Esophagus (tissue), 2 donors: ENCODE results near the gene HELZ2. TPM values are rescaled to one million over a fixed set of nuclear protein-coding genes. Genes with fewer than 3 reads are reported as not detected.

Source experiments
- H3K27ac ChIP-seq, 2 donors: one replicate each; pipeline ENCODE4 v1.5.1; 2013; ENCODE audit warnings: low read depth in 2 of 2, mild to moderate bottlenecking in 2 of 2, inconsistent platforms in 1 of 2, low read length in 1 of 2, moderate library complexity in 1 of 2
- H3K27me3 ChIP-seq, 2 donors: one replicate each; pipeline ENCODE4 v1.6.1; 2013; ENCODE audit warnings: low read length in 2 of 2, control low read depth in 1 of 2, mild to moderate bottlenecking in 1 of 2; ENCODE audit not compliant: insufficient read depth in 2 of 2, control insufficient read depth in 1 of 2
- H3K36me3 ChIP-seq, 2 donors: one replicate each; pipeline ENCODE4 v1.6.1; 2013; ENCODE audit warnings: low read length in 1 of 2; ENCODE audit not compliant: control insufficient read depth in 2 of 2, insufficient read depth in 2 of 2
- H3K4me1 ChIP-seq, 2 donors: one replicate each; pipeline ENCODE4 v1.6.1; 2013; ENCODE audit warnings: low read length in 1 of 2; ENCODE audit not compliant: control insufficient read depth in 2 of 2, insufficient read depth in 2 of 2
- H3K4me3 ChIP-seq, 2 donors: one replicate each; pipeline ENCODE4 v1.5.1; 2013; ENCODE audit warnings: low read length in 2 of 2, mild to moderate bottlenecking in 2 of 2, low read depth in 1 of 2, moderate library complexity in 1 of 2
- H3K9me3 ChIP-seq, 2 donors: one replicate each; pipeline ENCODE4 v1.6.1; 2013; ENCODE audit warnings: mild to moderate bottlenecking in 2 of 2, low read depth in 1 of 2, low read length in 1 of 2, moderate library complexity in 1 of 2; ENCODE audit not compliant: control insufficient read depth in 2 of 2, insufficient read depth in 1 of 2
- WGBS, 2 donors: extraction: QIAGEN DNeasy Blood & Tissue Kit; methylation state at CpG; one replicate each; pipeline ENCODE4 v1.1.7; 2013; 5-methylcytosine and 5-hydroxymethylcytosine counted together
- polyA plus RNA-seq, 2 donors: library from polyadenylated mRNA; stranded (reverse); fragments of 200-250 nt; gene quantifications; one replicate each; pipeline ENCODE4 v1.2.3, GENCODE V29; 2013
- donor health status: healthy with polysubstance abuse.
- donor health status: Bipolar disorder and iron deficiency.

Gene HELZ2, protein sequence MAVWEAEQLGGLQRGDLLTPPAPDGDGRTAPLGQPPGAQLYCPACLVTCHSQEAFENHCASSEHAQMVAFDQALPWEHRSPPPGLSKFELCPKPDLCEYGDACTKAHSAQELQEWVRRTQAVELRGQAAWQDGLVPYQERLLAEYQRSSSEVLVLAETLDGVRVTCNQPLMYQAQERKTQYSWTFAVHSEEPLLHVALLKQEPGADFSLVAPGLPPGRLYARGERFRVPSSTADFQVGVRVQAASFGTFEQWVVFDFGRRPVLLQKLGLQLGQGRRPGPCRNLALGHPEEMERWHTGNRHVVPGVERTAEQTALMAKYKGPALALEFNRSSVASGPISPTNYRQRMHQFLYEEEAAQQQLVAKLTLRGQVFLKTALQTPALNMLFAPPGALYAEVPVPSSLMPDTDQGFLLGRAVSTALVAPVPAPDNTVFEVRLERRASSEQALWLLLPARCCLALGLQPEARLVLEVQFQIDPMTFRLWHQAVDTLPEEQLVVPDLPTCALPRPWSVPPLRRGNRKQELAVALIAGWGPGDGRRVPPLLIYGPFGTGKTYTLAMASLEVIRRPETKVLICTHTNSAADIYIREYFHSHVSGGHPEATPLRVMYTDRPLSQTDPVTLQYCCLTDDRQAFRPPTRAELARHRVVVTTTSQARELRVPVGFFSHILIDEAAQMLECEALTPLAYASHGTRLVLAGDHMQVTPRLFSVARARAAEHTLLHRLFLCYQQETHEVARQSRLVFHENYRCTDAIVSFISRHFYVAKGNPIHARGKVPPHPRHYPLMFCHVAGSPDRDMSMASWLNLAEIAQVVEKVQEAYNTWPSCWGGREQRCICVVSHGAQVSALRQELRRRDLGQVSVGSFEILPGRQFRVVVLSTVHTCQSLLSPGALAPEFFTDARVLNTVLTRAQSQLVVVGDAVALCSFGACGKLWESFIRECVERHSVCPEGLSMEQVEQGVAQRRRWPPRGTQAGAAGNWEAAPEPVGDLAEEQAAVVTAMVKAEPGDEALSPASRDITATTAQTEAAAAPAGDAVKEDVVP (N-terminal part only)
- 1 to 10 TPM; 7.2 to 8.3 TPM for polyA plus RNA-seq

GRCh38 chr20:63574156-63574828 is at the start of gene HELZ2:
Gene HELZ2, minus strand, starts transcription at chr20:63574239. Its CDS starts 1,854 bp downstream, at chr20:63572385.
- no peaks in the 10 kb centered on the region for H3K27me3 ChIP-seq
- 7 to 8% methylated on average over 36 to 40 of the region's 40 CpGs for WGBS, 2 donors
- H3K27ac ChIP-seq: peak within 1 kb of the TSS; percentile 70 to 79
- H3K9me3 ChIP-seq: no peaks in the 10 kb centered on the region
- H3K4me1 ChIP-seq: peaks cover 4 to 14% of the 10 kb centered on the region in 2 donors
- peaks cover 0 to 11% of the 10 kb centered on the region in 2 donors for H3K36me3 ChIP-seq
- peak within 1 kb of the TSS; percentile 70 to 78 for H3K4me3 ChIP-seq

DNA sequence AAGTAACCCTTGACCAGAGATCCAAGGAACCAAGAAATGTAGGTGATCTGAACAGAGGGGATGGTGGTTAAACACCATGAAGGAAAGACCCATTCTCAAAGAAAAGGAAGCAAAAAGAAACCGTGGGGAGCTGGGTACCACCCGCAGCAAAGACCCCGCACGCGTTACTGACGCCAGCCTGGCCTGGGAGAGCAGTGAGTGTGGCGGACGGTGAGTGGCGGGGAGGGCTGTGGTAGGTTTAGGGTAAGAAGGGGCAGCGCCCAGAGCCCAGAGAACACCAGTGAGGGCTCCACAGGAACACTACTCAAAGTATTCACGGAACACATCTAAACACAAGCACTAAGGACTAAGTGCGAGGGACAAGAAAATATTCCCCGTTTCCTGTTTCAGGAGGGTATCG is 48.7 kb upstream of the HELZ2 start:
- 95 to 96% methylated on average over 14 of the region's 14 CpGs for WGBS, 2 donors
- Histone ChIP-seq H3K4me3 (no peak overlapping the region), H3K27ac (no peak overlapping the region), H3K9me3 (no peaks in the 10 kb centered on the region), H3K27me3 (no peaks in the 10 kb centered on the region), H3K4me1 (peaks cover 0 to 4% of the 10 kb centered on the region in 2 donors), H3K36me3 (peaks cover 3 to 20% of the 10 kb centered on the region in 2 donors)

GRCh38 chr20:63622096-63622495 is 48.1 kb upstream of the HELZ2 start:
- 94 to 95% methylated on average over 4 of the region's 4 CpGs for WGBS, 2 donors
- Histone ChIP-seq H3K9me3 (no peaks in the 10 kb centered on the region), H3K4me1 (peaks cover 0 to 4% of the 10 kb centered on the region in 2 donors), H3K27me3 (no peaks in the 10 kb centered on the region), H3K36me3 (peaks cover 3 to 26% of the 10 kb centered on the region in 2 donors), H3K27ac (no peak overlapping the region), H3K4me3 (no peak overlapping the region)

DNA sequence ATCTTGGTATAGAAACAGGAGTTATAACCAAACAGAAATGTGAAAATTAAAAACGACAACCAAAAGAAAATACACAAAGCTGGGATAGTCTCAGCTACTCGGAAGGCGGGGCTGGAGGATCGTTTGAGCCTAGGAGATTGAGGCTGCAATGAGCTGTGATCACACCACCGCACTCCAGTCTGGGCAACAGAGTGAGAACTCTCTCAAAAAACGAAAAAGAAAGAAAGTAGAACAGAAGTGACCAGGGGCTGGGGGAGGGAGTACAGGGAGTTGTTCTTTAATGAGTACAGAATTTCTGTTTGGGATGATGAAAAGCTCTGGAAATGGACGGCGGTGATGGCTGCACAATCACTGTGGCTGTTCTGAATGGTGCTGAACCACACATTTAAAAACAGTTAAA is 47.0 kb upstream of the HELZ2 start:
- Histone ChIP-seq H3K27ac (no peak overlapping the region), H3K9me3 (no peaks in the 10 kb centered on the region), H3K4me3 (no peak overlapping the region), H3K36me3 (peaks cover 3 to 32% of the 10 kb centered on the region in 2 donors), H3K4me1 (peaks cover 0 to 4% of the 10 kb centered on the region in 2 donors), H3K27me3 (no peaks in the 10 kb centered on the region)
- 68 to 74% methylated on average over 8 of the region's 8 CpGs for WGBS, 2 donors

GRCh38 chr20:63619505-63619904 is 45.5 kb upstream of the HELZ2 start:
- no peaks in the 10 kb centered on the region for H3K27me3 ChIP-seq
- peaks cover 3 to 35% of the 10 kb centered on the region in 2 donors for H3K36me3 ChIP-seq
- H3K27ac ChIP-seq: no peak overlapping the region
- H3K4me3 ChIP-seq: no peak overlapping the region
- 91% methylated on average over 13 of the region's 13 CpGs for WGBS, 2 donors
- no peaks in the 10 kb centered on the region for H3K9me3 ChIP-seq
- peaks cover 0 to 2% of the 10 kb centered on the region in 2 donors for H3K4me1 ChIP-seq

DNA sequence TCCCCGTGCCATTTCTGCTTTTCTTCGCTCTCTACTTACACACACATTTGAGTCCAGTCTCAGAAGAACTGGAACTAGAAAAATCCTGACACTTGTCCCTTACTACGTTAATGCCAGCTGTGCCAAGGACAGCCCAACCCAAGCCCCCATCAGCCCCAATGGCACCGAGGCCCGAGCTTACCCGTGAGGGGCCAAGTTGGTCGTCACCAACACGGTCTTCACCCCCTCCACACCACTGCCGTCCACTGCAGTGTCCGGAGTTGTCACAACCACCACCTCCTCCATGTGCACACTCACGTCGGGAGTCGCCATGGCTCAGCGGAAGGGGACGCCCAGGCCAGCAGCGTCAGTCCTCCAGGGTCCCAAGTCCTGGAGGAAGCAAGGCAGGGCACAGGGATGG is 45.0 kb upstream of the HELZ2 start:
- H3K27me3 ChIP-seq: no peaks in the 10 kb centered on the region
- no peak overlapping the region for H3K27ac ChIP-seq
- H3K4me1 ChIP-seq: peaks cover 0 to 2% of the 10 kb centered on the region in 2 donors
- no peak overlapping the region for H3K4me3 ChIP-seq
- H3K9me3 ChIP-seq: no peaks in the 10 kb centered on the region
- 94% methylated on average over 16 of the region's 16 CpGs for WGBS, 2 donors
- H3K36me3 ChIP-seq: peaks cover 3 to 35% of the 10 kb centered on the region in 2 donors

- no peak overlapping the region for H3K27ac ChIP-seq
- H3K4me3 ChIP-seq: no peak overlapping the region
- H3K4me1 ChIP-seq: peaks cover 0 to 2% of the 10 kb centered on the region in 2 donors
- WGBS, 2 donors: 89 to 91% methylated on average over 11 of the region's 11 CpGs
- no peaks in the 10 kb centered on the region for H3K27me3 ChIP-seq
- H3K36me3 ChIP-seq: peaks cover 3 to 35% of the 10 kb centered on the region in 2 donors
- H3K9me3 ChIP-seq: no peaks in the 10 kb centered on the region
These were observed 44.4 kb upstream of the HELZ2 start for GRCh38 chr20:63618291-63618980.

- 87 to 90% methylated on average over 8 of the region's 8 CpGs for WGBS, 2 donors
- Histone ChIP-seq H3K4me1 (peaks cover 0 to 2% of the 10 kb centered on the region in 2 donors), H3K4me3 (no peak overlapping the region), H3K27me3 (no peaks in the 10 kb centered on the region), H3K27ac (no peak overlapping the region), H3K36me3 (peaks cover 3 to 35% of the 10 kb centered on the region in 2 donors), H3K9me3 (no peaks in the 10 kb centered on the region)
These were observed 43.8 kb upstream of the HELZ2 start for GRCh38 chr20:63617876-63618265.
